ENCODE measurements around the gene INHBE.

Gene INHBE

GRCh38 chr12:57416039-57416996 is 38.8 kb upstream of the INHBE start:
- no peak for DNase-seq
- no peak overlapping the region for H3K4me2 ChIP-seq (ENCODE audit: insufficient read depth, low read length)
- H3K79me2 ChIP-seq (ENCODE audit: insufficient read depth, low read length): peaks cover 68% of the 10 kb centered on the region

GRCh38 chr12:57418255-57418654 is 36.9 kb upstream of the INHBE start:
- H3K36me3 ChIP-seq (ENCODE audit: insufficient read depth, low read length): peaks cover 21% of the 10 kb centered on the region
- TF ChIP-seq CTCF (IDR thresholded peaks at IDR 0.05; ENCODE audit: borderline replicate concordance, extremely low read depth, low read length, poor library complexity, severe bottlenecking): no peak
- TF ChIP-seq EZH2 (IDR thresholded peaks at IDR 0.05; ENCODE audit: borderline replicate concordance, low read depth, low read length, severe bottlenecking): no peak
- no peaks in the 10 kb centered on the region for H3K27me3 ChIP-seq (ENCODE audit: insufficient read depth, low read length, poor library complexity)
- no peak overlapping the region for H2AFZ ChIP-seq (ENCODE audit: low read depth, low read length)
- no peak overlapping the region for H3K9ac ChIP-seq (ENCODE audit: low read depth, low read length)
- H3K4me2 ChIP-seq (ENCODE audit: insufficient read depth, low read length): no peak overlapping the region
- H3K27ac ChIP-seq (ENCODE audit: low read length): no peak overlapping the region
- H3K4me3 ChIP-seq (ENCODE audit: low read depth in 1 of 2, low read length in 2 of 2): no peak overlapping the region
- peaks cover 8% of the 10 kb centered on the region; the same call in 1 of the 2 replicates for H4K20me1 ChIP-seq (ENCODE audit: insufficient read depth, low read length)
- H3K79me2 ChIP-seq (ENCODE audit: insufficient read depth, low read length): peaks cover 76% of the 10 kb centered on the region
- no peaks in the 10 kb centered on the region for H3K9me3 ChIP-seq (ENCODE audit: insufficient read depth, low read length, severe bottlenecking)
- no peaks in the 10 kb centered on the region for H3K4me1 ChIP-seq (ENCODE audit: insufficient read depth, low read length)
- DNase-seq: no peak
- ATAC-seq (ENCODE audit: insufficient read depth, low read depth): no peak

More at GRCh38 chr12:57416039-57416996, 38.8 kb upstream of the INHBE start:
- H3K9ac ChIP-seq (ENCODE audit: low read depth, low read length): no peak overlapping the region
- H3K36me3 ChIP-seq (ENCODE audit: insufficient read depth, low read length): peaks cover 4% of the 10 kb centered on the region; the same call in 1 of the 2 replicates
- H3K27me3 ChIP-seq (ENCODE audit: insufficient read depth, low read length, poor library complexity): no peaks in the 10 kb centered on the region
- ATAC-seq (ENCODE audit: insufficient read depth, low read depth): no peak; the same call in 2 of the 3 replicates
- no peak for TF ChIP-seq CTCF (IDR thresholded peaks at IDR 0.05; ENCODE audit: borderline replicate concordance, extremely low read depth, low read length, poor library complexity, severe bottlenecking)
- TF ChIP-seq EZH2 (IDR thresholded peaks at IDR 0.05; ENCODE audit: borderline replicate concordance, low read depth, low read length, severe bottlenecking): no peak
- no peak overlapping the region for H3K4me3 ChIP-seq (ENCODE audit: low read depth in 1 of 2, low read length in 2 of 2)
- no peaks in the 10 kb centered on the region for H3K4me1 ChIP-seq (ENCODE audit: insufficient read depth, low read length)
- H3K27ac ChIP-seq (ENCODE audit: low read length): no peak overlapping the region
- H3K9me3 ChIP-seq (ENCODE audit: insufficient read depth, low read length, severe bottlenecking): no peaks in the 10 kb centered on the region
- H4K20me1 ChIP-seq (ENCODE audit: insufficient read depth, low read length): peaks cover 8% of the 10 kb centered on the region; the same call in 1 of the 2 replicates
- H2AFZ ChIP-seq (ENCODE audit: low read depth, low read length): no peak overlapping the region

GRCh38 chr12:57419495-57419894 is 35.6 kb upstream of the INHBE start:
- peaks cover 77% of the 10 kb centered on the region for H3K79me2 ChIP-seq (ENCODE audit: insufficient read depth, low read length)
- no peak overlapping the region for H3K4me3 ChIP-seq (ENCODE audit: low read depth in 1 of 2, low read length in 2 of 2)
- no peak for ATAC-seq (ENCODE audit: insufficient read depth, low read depth)

More at GRCh38 chr12:57419495-57419894, 35.6 kb upstream of the INHBE start:
- Histone ChIP-seq H3K9ac (ENCODE audit: low read depth, low read length) (no peak overlapping the region), H3K4me2 (ENCODE audit: insufficient read depth, low read length) (no peak overlapping the region), H3K27me3 (ENCODE audit: insufficient read depth, low read length, poor library complexity) (no peaks in the 10 kb centered on the region), H2AFZ (ENCODE audit: low read depth, low read length) (no peak overlapping the region), H3K9me3 (ENCODE audit: insufficient read depth, low read length, severe bottlenecking) (no peaks in the 10 kb centered on the region), H3K4me1 (ENCODE audit: insufficient read depth, low read length) (no peaks in the 10 kb centered on the region), H4K20me1 (ENCODE audit: insufficient read depth, low read length) (peaks cover 8% of the 10 kb centered on the region; the same call in 1 of the 2 replicates), H3K36me3 (ENCODE audit: insufficient read depth, low read length) (peaks cover 23% of the 10 kb centered on the region), H3K27ac (ENCODE audit: low read length) (no peak overlapping the region)
- TF ChIP-seq EZH2 (IDR thresholded peaks at IDR 0.05; ENCODE audit: borderline replicate concordance, low read depth, low read length, severe bottlenecking) (no peak), CTCF (IDR thresholded peaks at IDR 0.05; ENCODE audit: borderline replicate concordance, extremely low read depth, low read length, poor library complexity, severe bottlenecking) (no peak)
- no peak for DNase-seq
